GM23338 (cell line): ENCODE data around the gene JPH4. TPM values are rescaled to one million over a fixed set of nuclear protein-coding genes. Genes with fewer than 3 reads are reported as not detected.

ENCODE experiments used
- ATAC-seq: fragments of 200-7000 bp; cut with Tn5 transposase; 3 replicates; pipeline ENCODE4 v1.9.1; 2020
- DNase-seq: peaks from one replicate; pipeline ENCODE4 v3.0.0-alpha.2; 2015; ENCODE audit warnings: low spot score
- H2AFZ ChIP-seq: fragments of 200-600 bp; sonication (generic); 2 replicates; pipeline ENCODE4 v1.8.0; 2016; ENCODE audit warnings: antibody characterized with exemption, mild to moderate bottlenecking, moderate library complexity
- H3F3A ChIP-seq: fragments of 200-600 bp; sonication (generic); replicated peaks from 2 replicates; pipeline ENCODE4 v1.8.0; 2017; ENCODE audit warnings: antibody characterized with exemption, mixed run types, low read depth
- H3K27ac ChIP-seq: fragments of 200-600 bp; sonication (generic); 2 replicates; pipeline ENCODE4 v1.6.1; 2016; ENCODE audit warnings: low read depth
- H3K27me3 ChIP-seq: fragments of 200-600 bp; sonication (generic); 2 replicates; pipeline ENCODE4 v1.8.0; 2016; ENCODE audit warnings: mild to moderate bottlenecking, mixed run types, moderate library complexity; ENCODE audit not compliant: insufficient read depth
- H3K36me3 ChIP-seq: fragments of 200-600 bp; sonication (generic); 2 replicates; pipeline ENCODE4 v1.8.0; 2016; ENCODE audit warnings: mild to moderate bottlenecking; ENCODE audit not compliant: insufficient read depth
- H3K4me1 ChIP-seq: fragments of 200-600 bp; sonication (generic); 2 replicates; pipeline ENCODE4 v1.8.0; 2016; ENCODE audit warnings: mild to moderate bottlenecking, moderate library complexity; ENCODE audit not compliant: insufficient read depth
- H3K4me2 ChIP-seq: fragments of 200-600 bp; sonication (generic); 2 replicates; pipeline ENCODE4 v1.7.1; 2017; ENCODE audit warnings: mixed run types
- H3K4me3 ChIP-seq: fragments of 200-600 bp; sonication (generic); 2 replicates; pipeline ENCODE4 v1.6.1; 2016; ENCODE audit warnings: mixed run types
- H3K79me2 ChIP-seq: fragments of 200-600 bp; sonication (generic); replicated peaks from 2 replicates; pipeline ENCODE4 v1.8.0; 2017; ENCODE audit warnings: mild to moderate bottlenecking; ENCODE audit not compliant: insufficient read depth
- H3K9me2 ChIP-seq: fragments of 200-600 bp; sonication (generic); 2 replicates; pipeline ENCODE4 v1.8.0; 2017; ENCODE audit not compliant: insufficient read depth
- H4K20me1 ChIP-seq: fragments of 200-600 bp; sonication (generic); replicated peaks from 2 replicates; pipeline ENCODE4 v1.8.0; 2017; ENCODE audit warnings: mild to moderate bottlenecking; ENCODE audit not compliant: insufficient read depth
- H3K27ac Mint-ChIP-seq: 2 replicates; pipeline ENCODE4 v1.8.0; 2020; ENCODE audit warnings: inconsistent platforms, mild to moderate bottlenecking, moderate library complexity, mixed read lengths
- H3K27me3 Mint-ChIP-seq: 3 replicates; pipeline ENCODE4 v1.8.0; 2022; ENCODE audit warnings: low read depth, mild to moderate bottlenecking, moderate library complexity, mixed read lengths, inconsistent platforms; ENCODE audit not compliant: insufficient read depth, poor library complexity
- H3K36me3 Mint-ChIP-seq: 3 replicates; pipeline ENCODE4 v1.8.0; 2021; ENCODE audit warnings: low read depth, mild to moderate bottlenecking, inconsistent platforms, moderate library complexity, mixed read lengths
- H3K4me1 Mint-ChIP-seq: 3 replicates; pipeline ENCODE4 v1.8.0; 2020; ENCODE audit warnings: mild to moderate bottlenecking, inconsistent platforms, mixed read lengths
- H3K4me3 Mint-ChIP-seq: 3 replicates; pipeline ENCODE4 v1.8.0; 2021; ENCODE audit warnings: moderate library complexity, mild to moderate bottlenecking, inconsistent platforms, mixed read lengths
- H3K9me3 Mint-ChIP-seq: 3 replicates; pipeline ENCODE4 v1.8.0; 2020; ENCODE audit warnings: moderate library complexity, mild to moderate bottlenecking, inconsistent platforms, mixed read lengths
- CREB1 ChIP-seq: fragments of 250-450 bp; sonication (Bioruptor Pico); IDR thresholded peaks from 2 replicates; pipeline ENCODE4 v1.5.0; 2020; ENCODE audit warnings: low read depth, mild to moderate bottlenecking, moderate library complexity
- EZH2 ChIP-seq: fragments of 200-600 bp; sonication (generic); IDR thresholded peaks from one replicate; pipeline ENCODE4 v1.8.0; 2017; ENCODE audit warnings: antibody characterized with exemption, mild to moderate bottlenecking, low read depth; ENCODE audit not compliant: unreplicated experiment
- EZH2phosphoT487 ChIP-seq: fragments of 200-600 bp; sonication (generic); IDR thresholded peaks from one replicate; pipeline ENCODE4 v1.8.1; 2018; ENCODE audit warnings: antibody characterized with exemption; ENCODE audit not compliant: unreplicated experiment
- JUNB ChIP-seq: IDR thresholded peaks from one replicate; pipeline ENCODE4 v1.6.1; 2016; ENCODE audit warnings: antibody characterized with exemption; ENCODE audit not compliant: unreplicated experiment
- NANOG ChIP-seq: IDR thresholded peaks from 2 replicates; pipeline ENCODE4 v1.6.1; 2016; ENCODE audit warnings: antibody characterized with exemption, borderline replicate concordance
- POLR2AphosphoS5 ChIP-seq: IDR thresholded peaks from 2 replicates; pipeline ENCODE4 v1.6.1; 2016; ENCODE audit warnings: antibody characterized with exemption, low read depth
- STAT1 ChIP-seq: IDR thresholded peaks from one replicate; pipeline ENCODE4 v1.6.1; 2016; ENCODE audit warnings: antibody characterized with exemption; ENCODE audit not compliant: unreplicated experiment
- ZNF114 ChIP-seq: fragments of 250-450 bp; sonication (Bioruptor Pico); IDR thresholded peaks from 2 replicates; pipeline ENCODE4 v1.5.0; 2020; ENCODE audit warnings: mild to moderate bottlenecking, moderate library complexity
- ZNF331 ChIP-seq: fragments of 250-450 bp; sonication (Bioruptor Pico); IDR thresholded peaks from 2 replicates; pipeline ENCODE4 v1.5.0; 2020; ENCODE audit warnings: low read depth, mild to moderate bottlenecking, moderate library complexity
- long read RNA-seq: library from polyadenylated mRNA; unstranded; transcript quantifications from one replicate; pipeline ENCODE4 v2.0.0, GENCODE V29; 2020; ENCODE audit not compliant: unreplicated experiment
- polyA plus RNA-seq: library from polyadenylated mRNA; unstranded; fragments of >200 nt; fragmentation: Nextera tagmentation; extraction: Ambion mirVana; gene quantifications from 2 replicates; pipeline ENCODE4 v1.2.1, GENCODE V29; 2016
- total RNA-seq: library from RNA; depleted of rRNA; stranded (reverse); fragments of >200 nt; shearing (Covaris generic); gene quantifications from 2 replicates; pipeline ENCODE4 v1.2.3, GENCODE V29; 2014; rRNA removed
- TF ChIP-seq, protein P1 (sequence below): IDR thresholded peaks from 2 replicates; pipeline ENCODE4 v1.6.1; 2016; ENCODE audit warnings: antibody characterized with exemption
- TF ChIP-seq, protein P2 (sequence below): IDR thresholded peaks from one replicate; pipeline ENCODE4 v1.6.1; 2018; ENCODE audit warnings: antibody characterized with exemption; ENCODE audit not compliant: unreplicated experiment
- TF ChIP-seq, protein P3 (sequence below), 2 experiments: fragments of 200-600 bp in 1 of 2; sonication (generic) in 1 of 2; conservative IDR thresholded peaks; 2 replicates each; pipeline versions ENCODE4 v1.5.1 to v1.6.1; 2016 to 2017; ENCODE audit warnings: antibody characterized with exemption in 2 of 2, low read depth in 2 of 2, mild to moderate bottlenecking in 2 of 2, moderate library complexity in 1 of 2
- TF ChIP-seq, protein P4 (sequence below): fragments of 250-450 bp; sonication (Bioruptor Pico); IDR thresholded peaks from 2 replicates; pipeline ENCODE4 v1.5.0; 2020; ENCODE audit warnings: mild to moderate bottlenecking, moderate library complexity

The JPH4 gene
- total RNA-seq (28.5 and 29.9 TPM in 2 replicates), polyA plus RNA-seq (11.0 and 11.9 TPM in 2 replicates)
- long read RNA-seq, partial matches to known transcripts: 2 of 6 reads
- long read RNA-seq, other reads (novel, unspliced or antisense): 4 of 6 reads

DNA sequence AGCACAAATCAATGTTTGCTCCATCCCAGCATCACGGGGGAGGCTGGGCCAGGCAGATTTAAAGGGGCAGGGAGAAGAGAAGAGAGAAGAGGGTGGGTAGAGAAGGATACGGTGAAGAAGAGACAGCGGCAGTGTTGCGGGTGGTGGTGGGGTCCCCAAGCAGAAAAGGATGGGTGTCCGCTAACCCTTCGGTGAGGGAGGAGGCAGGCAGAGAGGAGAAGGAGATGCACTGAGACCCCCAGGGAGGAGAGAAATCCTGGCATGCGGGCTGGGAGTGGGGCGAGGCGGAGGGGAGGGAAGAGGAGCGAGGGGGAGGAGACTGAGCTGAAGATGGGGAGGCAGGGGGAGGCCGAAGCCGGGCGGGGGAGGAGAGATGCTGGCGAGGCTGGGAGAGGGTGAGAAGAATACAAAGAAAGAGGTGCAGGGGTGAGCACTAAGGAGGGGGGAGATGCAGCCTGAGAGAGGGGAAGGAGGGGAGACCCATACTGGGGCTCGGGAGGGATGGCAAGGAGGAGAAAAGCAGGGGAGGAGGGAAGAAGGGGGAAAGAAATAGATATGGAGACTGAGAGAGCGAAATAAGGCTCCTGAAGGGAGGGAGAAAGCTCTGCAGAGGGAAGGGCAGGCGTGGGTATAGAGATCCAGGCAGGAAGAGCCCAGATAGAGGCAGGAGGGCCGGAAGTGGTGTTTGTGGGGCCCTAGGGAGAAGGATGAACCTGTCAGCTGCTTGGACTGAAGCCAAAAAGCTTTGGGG lies at the start of gene JPH4:
TSS of gene JPH4 (minus strand) at position 231 of the 751 bp plus-strand sequence. CDS start 1,337 bp downstream, outside the sequence.
- Histone ChIP-seq H3K4me3 (peak within 1 kb of the TSS; percentile 90), H4K20me1 (peaks cover 16% of the 10 kb centered on the region), H3K27me3 (peaks cover 32% of the 10 kb centered on the region), H3K27ac (0 out of 2 replicates have a peak within 1 kb of the TSS, but pooled peaks have one; percentile 68), H2AFZ (peak within 1 kb of the TSS; percentile 78; the same call in 1 of the 2 replicates), H3K36me3 (no peaks in the 10 kb centered on the region), H3K79me2 (peaks cover 10% of the 10 kb centered on the region), H3F3A (peaks cover 15% of the 10 kb centered on the region; the same call in 1 of the 2 replicates), H3K4me1 (peaks cover 15% of the 10 kb centered on the region), H3K4me2 (peak within 1 kb of the TSS; percentile 98), H3K9me2 (no peaks in the 10 kb centered on the region)
- peaks cover 4% of the 10 kb centered on the region for H3K9me3 Mint-ChIP-seq
- peak; percentile 79 for DNase-seq
- ATAC-seq: peak; percentile 12
- peaks cover 24% of the 10 kb centered on the region for H3K4me1 Mint-ChIP-seq
- peaks cover 31% of the 10 kb centered on the region for H3K27me3 Mint-ChIP-seq
- H3K27ac Mint-ChIP-seq: no peak within 1 kb of the TSS; the same call in 1 of the 2 replicates
- TF ChIP-seq STAT1 (no peak), ZNF114 (CRISPR knock-in tag) (no peak), POLR2AphosphoS5 (no peak), JUNB (no peak), CREB1 (CRISPR knock-in tag) (no peak), ZNF331 (no peak), NANOG (no peak), EZH2 (no peak), EZH2phosphoT487 (no peak)
- TF ChIP-seq, protein P1, sequence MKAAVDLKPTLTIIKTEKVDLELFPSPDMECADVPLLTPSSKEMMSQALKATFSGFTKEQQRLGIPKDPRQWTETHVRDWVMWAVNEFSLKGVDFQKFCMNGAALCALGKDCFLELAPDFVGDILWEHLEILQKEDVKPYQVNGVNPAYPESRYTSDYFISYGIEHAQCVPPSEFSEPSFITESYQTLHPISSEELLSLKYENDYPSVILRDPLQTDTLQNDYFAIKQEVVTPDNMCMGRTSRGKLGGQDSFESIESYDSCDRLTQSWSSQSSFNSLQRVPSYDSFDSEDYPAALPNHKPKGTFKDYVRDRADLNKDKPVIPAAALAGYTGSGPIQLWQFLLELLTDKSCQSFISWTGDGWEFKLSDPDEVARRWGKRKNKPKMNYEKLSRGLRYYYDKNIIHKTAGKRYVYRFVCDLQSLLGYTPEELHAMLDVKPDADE: no peak
- TF ChIP-seq, protein P2, sequence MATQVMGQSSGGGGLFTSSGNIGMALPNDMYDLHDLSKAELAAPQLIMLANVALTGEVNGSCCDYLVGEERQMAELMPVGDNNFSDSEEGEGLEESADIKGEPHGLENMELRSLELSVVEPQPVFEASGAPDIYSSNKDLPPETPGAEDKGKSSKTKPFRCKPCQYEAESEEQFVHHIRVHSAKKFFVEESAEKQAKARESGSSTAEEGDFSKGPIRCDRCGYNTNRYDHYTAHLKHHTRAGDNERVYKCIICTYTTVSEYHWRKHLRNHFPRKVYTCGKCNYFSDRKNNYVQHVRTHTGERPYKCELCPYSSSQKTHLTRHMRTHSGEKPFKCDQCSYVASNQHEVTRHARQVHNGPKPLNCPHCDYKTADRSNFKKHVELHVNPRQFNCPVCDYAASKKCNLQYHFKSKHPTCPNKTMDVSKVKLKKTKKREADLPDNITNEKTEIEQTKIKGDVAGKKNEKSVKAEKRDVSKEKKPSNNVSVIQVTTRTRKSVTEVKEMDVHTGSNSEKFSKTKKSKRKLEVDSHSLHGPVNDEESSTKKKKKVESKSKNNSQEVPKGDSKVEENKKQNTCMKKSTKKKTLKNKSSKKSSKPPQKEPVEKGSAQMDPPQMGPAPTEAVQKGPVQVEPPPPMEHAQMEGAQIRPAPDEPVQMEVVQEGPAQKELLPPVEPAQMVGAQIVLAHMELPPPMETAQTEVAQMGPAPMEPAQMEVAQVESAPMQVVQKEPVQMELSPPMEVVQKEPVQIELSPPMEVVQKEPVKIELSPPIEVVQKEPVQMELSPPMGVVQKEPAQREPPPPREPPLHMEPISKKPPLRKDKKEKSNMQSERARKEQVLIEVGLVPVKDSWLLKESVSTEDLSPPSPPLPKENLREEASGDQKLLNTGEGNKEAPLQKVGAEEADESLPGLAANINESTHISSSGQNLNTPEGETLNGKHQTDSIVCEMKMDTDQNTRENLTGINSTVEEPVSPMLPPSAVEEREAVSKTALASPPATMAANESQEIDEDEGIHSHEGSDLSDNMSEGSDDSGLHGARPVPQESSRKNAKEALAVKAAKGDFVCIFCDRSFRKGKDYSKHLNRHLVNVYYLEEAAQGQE: no peak
- TF ChIP-seq, protein P3, sequence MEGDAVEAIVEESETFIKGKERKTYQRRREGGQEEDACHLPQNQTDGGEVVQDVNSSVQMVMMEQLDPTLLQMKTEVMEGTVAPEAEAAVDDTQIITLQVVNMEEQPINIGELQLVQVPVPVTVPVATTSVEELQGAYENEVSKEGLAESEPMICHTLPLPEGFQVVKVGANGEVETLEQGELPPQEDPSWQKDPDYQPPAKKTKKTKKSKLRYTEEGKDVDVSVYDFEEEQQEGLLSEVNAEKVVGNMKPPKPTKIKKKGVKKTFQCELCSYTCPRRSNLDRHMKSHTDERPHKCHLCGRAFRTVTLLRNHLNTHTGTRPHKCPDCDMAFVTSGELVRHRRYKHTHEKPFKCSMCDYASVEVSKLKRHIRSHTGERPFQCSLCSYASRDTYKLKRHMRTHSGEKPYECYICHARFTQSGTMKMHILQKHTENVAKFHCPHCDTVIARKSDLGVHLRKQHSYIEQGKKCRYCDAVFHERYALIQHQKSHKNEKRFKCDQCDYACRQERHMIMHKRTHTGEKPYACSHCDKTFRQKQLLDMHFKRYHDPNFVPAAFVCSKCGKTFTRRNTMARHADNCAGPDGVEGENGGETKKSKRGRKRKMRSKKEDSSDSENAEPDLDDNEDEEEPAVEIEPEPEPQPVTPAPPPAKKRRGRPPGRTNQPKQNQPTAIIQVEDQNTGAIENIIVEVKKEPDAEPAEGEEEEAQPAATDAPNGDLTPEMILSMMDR (conservative IDR thresholded peaks at IDR 0.05; ENCODE audit: low read depth in 2 of 2): no peak
- TF ChIP-seq, protein P4, sequence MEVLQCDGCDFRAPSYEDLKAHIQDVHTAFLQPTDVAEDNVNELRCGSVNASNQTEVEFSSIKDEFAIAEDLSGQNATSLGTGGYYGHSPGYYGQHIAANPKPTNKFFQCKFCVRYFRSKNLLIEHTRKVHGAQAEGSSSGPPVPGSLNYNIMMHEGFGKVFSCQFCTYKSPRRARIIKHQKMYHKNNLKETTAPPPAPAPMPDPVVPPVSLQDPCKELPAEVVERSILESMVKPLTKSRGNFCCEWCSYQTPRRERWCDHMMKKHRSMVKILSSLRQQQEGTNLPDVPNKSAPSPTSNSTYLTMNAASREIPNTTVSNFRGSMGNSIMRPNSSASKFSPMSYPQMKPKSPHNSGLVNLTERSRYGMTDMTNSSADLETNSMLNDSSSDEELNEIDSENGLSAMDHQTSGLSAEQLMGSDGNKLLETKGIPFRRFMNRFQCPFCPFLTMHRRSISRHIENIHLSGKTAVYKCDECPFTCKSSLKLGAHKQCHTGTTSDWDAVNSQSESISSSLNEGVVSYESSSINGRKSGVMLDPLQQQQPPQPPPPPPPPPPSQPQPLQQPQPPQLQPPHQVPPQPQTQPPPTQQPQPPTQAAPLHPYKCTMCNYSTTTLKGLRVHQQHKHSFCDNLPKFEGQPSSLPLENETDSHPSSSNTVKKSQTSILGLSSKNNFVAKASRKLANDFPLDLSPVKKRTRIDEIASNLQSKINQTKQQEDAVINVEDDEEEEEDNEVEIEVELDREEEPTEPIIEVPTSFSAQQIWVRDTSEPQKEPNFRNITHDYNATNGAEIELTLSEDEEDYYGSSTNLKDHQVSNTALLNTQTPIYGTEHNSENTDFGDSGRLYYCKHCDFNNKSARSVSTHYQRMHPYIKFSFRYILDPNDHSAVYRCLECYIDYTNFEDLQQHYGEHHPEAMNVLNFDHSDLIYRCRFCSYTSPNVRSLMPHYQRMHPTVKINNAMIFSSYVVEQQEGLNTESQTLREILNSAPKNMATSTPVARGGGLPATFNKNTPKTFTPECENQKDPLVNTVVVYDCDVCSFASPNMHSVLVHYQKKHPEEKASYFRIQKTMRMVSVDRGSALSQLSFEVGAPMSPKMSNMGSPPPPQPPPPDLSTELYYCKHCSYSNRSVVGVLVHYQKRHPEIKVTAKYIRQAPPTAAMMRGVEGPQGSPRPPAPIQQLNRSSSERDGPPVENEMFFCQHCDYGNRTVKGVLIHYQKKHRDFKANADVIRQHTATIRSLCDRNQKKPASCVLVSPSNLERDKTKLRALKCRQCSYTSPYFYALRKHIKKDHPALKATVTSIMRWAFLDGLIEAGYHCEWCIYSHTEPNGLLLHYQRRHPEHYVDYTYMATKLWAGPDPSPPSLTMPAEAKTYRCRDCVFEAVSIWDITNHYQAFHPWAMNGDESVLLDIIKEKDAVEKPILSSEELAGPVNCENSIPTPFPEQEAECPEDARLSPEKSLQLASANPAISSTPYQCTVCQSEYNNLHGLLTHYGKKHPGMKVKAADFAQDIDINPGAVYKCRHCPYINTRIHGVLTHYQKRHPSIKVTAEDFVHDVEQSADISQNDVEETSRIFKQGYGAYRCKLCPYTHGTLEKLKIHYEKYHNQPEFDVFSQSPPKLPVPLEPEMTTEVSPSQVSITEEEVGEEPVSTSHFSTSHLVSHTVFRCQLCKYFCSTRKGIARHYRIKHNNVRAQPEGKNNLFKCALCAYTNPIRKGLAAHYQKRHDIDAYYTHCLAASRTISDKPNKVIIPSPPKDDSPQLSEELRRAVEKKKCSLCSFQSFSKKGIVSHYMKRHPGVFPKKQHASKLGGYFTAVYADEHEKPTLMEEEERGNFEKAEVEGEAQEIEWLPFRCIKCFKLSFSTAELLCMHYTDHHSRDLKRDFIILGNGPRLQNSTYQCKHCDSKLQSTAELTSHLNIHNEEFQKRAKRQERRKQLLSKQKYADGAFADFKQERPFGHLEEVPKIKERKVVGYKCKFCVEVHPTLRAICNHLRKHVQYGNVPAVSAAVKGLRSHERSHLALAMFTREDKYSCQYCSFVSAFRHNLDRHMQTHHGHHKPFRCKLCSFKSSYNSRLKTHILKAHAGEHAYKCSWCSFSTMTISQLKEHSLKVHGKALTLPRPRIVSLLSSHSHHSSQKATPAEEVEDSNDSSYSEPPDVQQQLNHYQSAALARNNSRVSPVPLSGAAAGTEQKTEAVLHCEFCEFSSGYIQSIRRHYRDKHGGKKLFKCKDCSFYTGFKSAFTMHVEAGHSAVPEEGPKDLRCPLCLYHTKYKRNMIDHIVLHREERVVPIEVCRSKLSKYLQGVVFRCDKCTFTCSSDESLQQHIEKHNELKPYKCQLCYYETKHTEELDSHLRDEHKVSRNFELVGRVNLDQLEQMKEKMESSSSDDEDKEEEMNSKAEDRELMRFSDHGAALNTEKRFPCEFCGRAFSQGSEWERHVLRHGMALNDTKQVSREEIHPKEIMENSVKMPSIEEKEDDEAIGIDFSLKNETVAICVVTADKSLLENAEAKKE: no peak
- H3K36me3 Mint-ChIP-seq: peaks cover 11% of the 10 kb centered on the region
- H3K4me3 Mint-ChIP-seq: peak within 1 kb of the TSS; percentile 86
